Left lobe of liver (tissue), 2 donors: Measurements from ENCODE around the gene TATDN2. TPM values are rescaled to one million over a fixed set of nuclear protein-coding genes. Genes with fewer than 3 reads are reported as not detected.
"Not testable (repeated sequence)": the region's sequence is repeated elsewhere in the genome, so short reads cannot be mapped to it uniquely, and the experiment has no call there.

Source experiments
- ATAC-seq: fragments of 200-7000 bp; cut with Tn5 transposase; one replicate; pipeline ENCODE4 v1.9.1; 2020; ENCODE audit warnings: mild to moderate bottlenecking, moderate library complexity
- DNase-seq: peaks from one replicate; pipeline ENCODE4 v3.0.0-alpha.2; 2020; ENCODE audit warnings: low spot score
- total RNA-seq: library from RNA; stranded (reverse); gene quantifications from one replicate; pipeline ENCODE4 v1.2.1, GENCODE V29; 2021
- donor health status: DM: no; HTN: no; CAD: no; lungs with moderate emphysema.
- donor health status: DM: no; HTN: yes; CAD: no.

Gene TATDN2
- total RNA-seq, 1 donor from 2014 or later, result 12.9 TPM

GRCh38 chr3:10288575-10288960 is 40.3 kb downstream of the TATDN2 start:
- no peak for DNase-seq
- no peak for ATAC-seq

- ATAC-seq, result no peak
- DNase-seq, result no peak
Measured at GRCh38 chr3:10289077-10289476, 40.8 kb downstream of the TATDN2 start.

DNA sequence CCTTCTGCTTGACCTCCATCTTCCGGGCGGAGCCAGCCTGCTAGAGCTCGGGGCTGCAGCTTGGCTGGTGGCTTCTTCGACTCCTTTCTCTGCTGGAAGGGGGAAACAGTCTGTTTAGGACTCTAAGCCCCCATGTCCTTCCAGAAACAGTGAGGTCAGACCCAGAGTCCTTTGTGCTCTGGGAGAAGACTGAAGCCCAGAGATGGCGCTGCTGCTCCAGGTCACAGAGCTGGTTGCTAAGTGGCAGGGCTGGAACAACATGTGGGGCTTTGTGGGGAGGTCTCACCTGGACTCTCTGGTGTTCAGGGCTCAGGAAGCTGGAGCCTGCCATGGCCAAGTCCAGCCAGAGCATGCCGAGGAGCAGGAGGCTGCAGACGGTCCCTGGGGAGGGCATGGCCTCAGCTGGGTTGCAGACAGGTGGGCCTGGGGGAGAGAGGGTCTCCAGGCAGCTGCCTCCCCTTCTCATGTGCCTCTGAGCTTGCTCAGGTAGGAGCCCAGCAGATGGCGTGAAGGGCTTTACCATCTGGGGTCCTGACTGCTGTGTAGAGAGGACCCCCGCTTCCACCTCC is 41.6 kb downstream of the TATDN2 start:
- DNase-seq, result no peak
- no peak for ATAC-seq

DNA sequence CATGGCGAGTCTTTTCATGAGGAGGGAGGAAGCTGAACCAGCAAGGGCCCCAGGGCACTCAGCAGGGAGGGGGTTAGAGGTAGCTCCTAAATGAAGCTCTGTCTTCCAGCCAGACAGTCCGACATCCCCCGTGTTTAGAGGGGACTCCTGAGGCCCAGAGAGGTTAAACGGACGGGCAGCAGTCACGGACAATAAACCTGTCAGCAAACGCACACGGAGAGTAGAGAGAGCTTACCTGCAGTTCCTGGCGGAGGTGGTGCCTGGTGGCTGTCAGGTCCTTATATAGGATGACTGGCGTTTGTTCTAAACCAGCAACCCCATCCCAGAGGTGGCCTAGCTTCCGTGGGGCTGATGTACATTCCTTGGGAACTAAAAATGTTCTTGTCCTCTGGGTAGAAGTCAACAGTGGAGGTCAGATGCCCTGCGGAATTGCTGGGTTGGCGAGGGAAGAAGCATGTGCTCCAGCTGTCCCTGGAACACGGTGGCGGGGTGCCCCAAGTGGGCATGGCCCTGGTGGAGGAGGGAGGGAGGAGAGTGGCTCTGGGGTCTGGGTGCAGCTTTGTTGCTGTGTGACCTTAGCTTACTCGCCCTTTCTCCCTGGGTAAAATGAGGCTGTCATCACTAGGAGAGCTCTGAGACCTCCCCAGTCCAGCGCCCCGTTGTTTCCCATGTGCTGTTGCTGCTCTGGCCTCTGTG is 42.4 kb downstream of the TATDN2 start:
- DNase-seq (no peak), ATAC-seq (no peak)

- ATAC-seq, result no peak
- DNase-seq, result no peak
Measured at GRCh38 chr3:10291641-10292040, 43.4 kb downstream of the TATDN2 start.

- ATAC-seq, result no peak
Measured at GRCh38 chr3:10292505-10293419, 44.5 kb downstream of the TATDN2 start, which contains the start of gene GHRL. GHRL (minus strand) TSS chr3:10292947; CDS start chr3:10290180, 2,767 bp downstream.

DNA sequence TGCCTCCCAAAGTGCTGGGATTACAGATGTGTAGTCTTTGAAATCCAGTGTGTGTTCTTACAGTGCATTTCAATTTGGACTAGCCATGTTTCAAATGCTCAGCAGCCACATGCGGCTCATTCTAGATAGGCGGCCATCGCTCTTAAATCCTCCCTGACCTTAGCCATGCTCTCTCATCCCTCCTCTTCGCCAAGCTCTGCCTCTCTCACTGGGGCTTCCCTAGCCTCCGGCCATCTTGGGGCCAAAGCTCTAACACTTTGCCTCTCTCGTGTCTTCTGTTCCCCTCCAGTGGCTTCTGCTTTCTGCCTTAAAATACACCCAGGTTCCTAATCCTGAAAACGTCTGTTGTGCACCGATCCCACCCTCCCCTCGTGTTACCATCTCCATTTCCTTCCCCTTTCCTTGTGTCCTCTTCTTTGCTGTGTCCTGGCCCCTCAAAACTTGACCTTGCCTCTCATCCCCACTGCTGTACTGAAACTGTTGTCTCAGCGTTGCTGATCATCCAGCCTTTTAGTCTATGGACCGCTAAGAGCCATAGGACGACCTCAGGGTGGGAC is 45.8 kb downstream of the TATDN2 start:
- DNase-seq (no peak), ATAC-seq (no peak)

More at GRCh38 chr3:10292505-10293419, 44.5 kb downstream of the TATDN2 start, which contains the start of gene GHRL:
- DNase-seq, result no peak

DNA sequence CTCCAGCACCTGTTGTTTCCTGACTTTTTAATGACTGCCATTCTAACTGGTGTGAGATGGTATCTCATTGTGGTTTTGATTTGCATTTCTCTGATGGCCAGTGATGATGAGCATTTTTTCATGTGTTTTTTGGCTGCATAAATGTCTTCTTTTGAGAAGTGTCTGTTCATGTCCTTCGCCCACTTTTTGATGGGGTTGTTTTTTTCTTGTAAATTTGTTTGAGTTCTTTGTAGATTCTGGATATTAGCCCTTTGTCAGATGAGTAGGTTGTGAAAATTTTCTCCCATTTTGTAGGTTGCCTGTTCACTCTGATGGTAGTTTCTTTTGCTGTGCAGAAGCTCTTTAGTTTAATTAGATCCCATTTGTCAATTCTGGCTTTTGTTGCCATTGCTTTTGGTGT is 49.8 kb downstream of the TATDN2 start:
- DNase-seq, ATAC-seq: not testable (repeated sequence)

DNA sequence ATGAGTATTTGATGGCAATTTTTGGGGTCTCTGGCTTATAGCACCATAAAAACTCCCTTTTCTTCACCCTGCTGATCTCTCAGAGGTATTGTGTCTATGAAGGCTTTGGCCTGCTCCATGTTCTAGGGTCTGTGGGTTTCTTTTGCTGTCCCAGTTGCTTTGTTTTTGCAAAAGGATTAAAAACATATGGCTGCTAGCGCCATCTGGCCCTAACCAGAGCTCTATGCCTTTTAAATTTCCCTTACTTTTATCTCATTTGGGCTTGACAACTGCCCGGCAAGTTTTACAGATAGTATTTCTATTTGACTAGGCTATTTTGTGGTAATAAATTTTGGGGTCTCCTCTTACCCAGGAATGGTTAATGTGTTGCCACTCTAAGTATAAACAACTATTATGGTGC is 50.9 kb downstream of the TATDN2 start:
- no peak for ATAC-seq
- DNase-seq, result no peak

DNA sequence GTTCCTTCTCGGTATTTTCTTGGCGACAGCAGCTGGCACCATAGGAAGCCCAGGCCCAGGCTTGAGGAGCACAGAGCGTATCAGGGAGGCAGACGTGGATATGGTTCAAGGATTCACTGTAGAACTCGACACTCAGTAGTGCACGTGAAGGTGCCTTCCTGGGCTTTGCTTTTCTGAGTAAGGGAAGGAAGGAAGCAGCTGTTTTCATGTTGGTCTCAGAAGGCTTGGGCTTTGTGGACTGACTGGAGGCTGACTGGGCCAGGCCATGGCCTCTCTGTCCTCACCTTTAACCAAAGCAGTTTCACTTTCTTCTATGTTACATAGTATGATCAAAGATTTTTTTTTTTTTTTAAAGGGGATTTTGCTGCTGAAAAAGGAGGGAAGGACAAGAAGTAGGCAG is 51.4 kb downstream of the TATDN2 start:
- ATAC-seq (no peak), DNase-seq (no peak)

- no peak for ATAC-seq
- no peak for DNase-seq
Measured at GRCh38 chr3:10300087-10300486, 51.8 kb downstream of the TATDN2 start.

DNA sequence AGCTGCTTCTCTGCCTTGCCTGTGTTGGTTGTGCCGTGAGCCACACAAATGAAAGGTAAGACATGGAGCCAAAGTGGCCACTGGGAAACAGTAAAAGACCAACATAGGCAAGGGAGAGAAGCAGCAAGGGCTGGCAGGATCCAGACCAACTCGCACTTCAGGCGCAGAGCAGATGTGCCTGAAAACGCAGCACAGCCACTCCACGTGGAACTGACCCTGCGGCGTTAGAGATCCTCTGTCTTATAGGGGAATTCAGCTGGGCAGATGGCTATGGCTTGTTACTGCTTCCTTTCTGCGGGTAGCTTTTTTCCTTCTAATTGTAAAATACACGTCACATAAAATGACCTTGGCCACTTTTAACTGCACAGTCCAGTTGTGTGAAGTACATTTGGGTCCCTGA is 54.8 kb downstream of the TATDN2 start:
- no peak for ATAC-seq
- no peak for DNase-seq

- no peak for DNase-seq
- no peak for ATAC-seq
Measured at GRCh38 chr3:10303785-10304184, 55.5 kb downstream of the TATDN2 start.

- DNase-seq (no peak), ATAC-seq (no peak)
Measured at GRCh38 chr3:10304905-10305304, 56.6 kb downstream of the TATDN2 start.

GRCh38 chr3:10305331-10305902 is 57.2 kb downstream of the TATDN2 start:
- DNase-seq (no peak), ATAC-seq (no peak)

DNA sequence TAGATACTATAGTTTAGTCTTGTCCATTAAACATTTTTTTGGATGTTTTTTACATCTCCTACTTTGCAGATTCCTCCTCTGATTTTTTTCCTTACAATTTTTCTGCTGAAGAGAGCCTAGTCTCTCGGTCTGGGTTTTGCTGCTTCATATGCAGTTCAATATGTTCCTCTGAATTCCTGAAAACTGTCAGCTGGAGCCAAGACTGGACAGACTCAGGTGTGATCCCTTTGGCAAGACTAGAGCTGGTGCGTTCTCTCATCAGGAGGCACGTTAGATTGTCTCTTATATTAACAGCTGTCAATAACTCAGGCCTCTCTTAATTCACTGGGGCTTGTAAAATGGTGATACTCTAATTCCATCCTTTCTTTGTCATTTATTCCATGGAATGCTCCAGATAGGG is 57.9 kb downstream of the TATDN2 start:
- DNase-seq (no peak), ATAC-seq (no peak)

DNA sequence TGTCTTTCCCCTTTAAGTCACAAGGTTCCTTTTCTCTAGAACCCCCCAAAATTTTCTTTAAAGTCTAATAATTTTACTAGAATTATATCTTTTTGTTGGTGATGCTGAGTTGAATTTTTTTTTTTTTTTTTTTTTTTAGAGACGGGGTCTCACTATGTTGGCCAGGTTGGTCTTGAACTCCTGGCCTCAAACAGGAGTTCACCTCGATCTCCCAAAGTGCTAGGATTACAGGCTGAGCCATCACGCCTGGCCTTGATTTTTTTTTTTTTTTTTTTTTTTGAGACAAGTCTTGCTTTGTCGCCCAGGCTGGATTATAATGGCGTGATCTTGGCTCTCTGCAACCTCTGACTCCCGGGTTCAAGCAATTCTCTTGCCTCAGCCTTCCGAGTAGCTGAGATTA is 60.4 kb downstream of the TATDN2 start:
- no peak for DNase-seq
- no peak for ATAC-seq

DNA sequence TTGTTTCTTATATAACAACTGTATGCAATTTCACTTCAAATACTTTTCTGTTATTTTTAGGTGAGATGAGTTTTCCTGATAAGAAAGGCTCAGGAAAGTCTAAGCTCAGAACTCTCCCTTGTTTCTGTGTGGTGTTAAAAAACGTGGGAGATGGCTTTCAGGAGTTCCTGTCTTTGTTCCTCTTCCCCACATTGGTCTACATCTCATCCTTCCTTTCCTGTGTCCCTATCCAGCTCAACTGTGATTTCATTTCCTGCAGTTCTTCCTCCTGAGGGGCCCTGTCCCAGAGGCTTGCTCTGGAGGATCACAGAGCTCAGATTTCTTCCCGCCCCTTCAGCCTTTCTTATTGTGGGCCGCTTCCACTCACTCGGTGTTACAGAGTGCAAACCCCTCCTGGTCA is 61.5 kb downstream of the TATDN2 start:
- peak; percentile 37 for ATAC-seq
- DNase-seq, result no peak

GRCh38 chr3:10310578-10310977 is 62.3 kb downstream of the TATDN2 start:
- no peak for ATAC-seq
- no peak for DNase-seq

DNA sequence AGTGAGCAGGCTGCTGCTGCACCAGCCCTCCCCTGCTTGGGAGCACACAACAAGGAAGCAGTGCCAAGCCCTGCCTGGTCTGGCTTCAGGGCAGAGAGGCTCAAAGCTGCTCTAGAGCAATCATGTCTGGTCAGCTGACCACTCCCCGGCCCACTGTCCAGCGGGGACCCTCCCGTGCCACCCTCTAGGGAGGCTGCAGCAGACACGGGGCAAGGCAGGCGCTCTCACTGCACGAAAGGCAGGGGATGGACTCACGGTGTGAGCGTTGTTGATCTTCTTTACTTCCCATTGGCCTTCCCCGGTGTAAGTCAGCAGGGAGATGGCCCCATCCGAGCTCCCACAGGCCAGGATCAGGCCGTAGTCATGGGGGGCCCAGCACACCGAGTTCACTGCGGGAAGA is 63.5 kb downstream of the TATDN2 start:
- peak; percentile 27 for ATAC-seq
- no peak for DNase-seq

GRCh38 chr3:10312391-10312790 is 64.1 kb downstream of the TATDN2 start:
- ATAC-seq, result no peak
- DNase-seq, result no peak
